Body of pancreas (tissue), 4 donors: ENCODE results near the gene BCL2.

Source experiments
- CTCF ChIP-seq, 7 experiments: fragments of 450-650 bp in 4 of 7; fragments of 200-600 bp in 3 of 7; sonication (generic) in 3 of 7; IDR thresholded peaks; one replicate each; pipeline ENCODE4 v1.5.1; 2016 to 2019; ENCODE audit warnings: antibody characterized with exemption in 7 of 7
- POLR2A ChIP-seq, 3 donors: fragments of 450-650 bp; IDR thresholded peaks; one replicate each; pipeline ENCODE4 v1.6.1; 2016; ENCODE audit warnings: antibody characterized with exemption in 3 of 3, mild to moderate bottlenecking in 2 of 3

GRCh38 chr18:63266888-63267790, 52.4 kb downstream of the BCL2 start:
- no peak for TF ChIP-seq CTCF (IDR thresholded peaks at IDR 0.05)
- no peak for TF ChIP-seq POLR2A (IDR thresholded peaks at IDR 0.05)
